OCI-LY3 (cell line): ENCODE data around the gene RALBP1.

ENCODE experiments used
- EZH2phosphoT487 ChIP-seq: fragments of 200-600 bp; shearing (Covaris generic); IDR thresholded peaks from 2 replicates; pipeline ENCODE4 v1.6.1; 2018; ENCODE audit warnings: antibody characterized with exemption, mixed run types, low read depth
- TF ChIP-seq, protein P1 (sequence below): fragments of 200-600, 300-600 bp; sonication (generic); IDR thresholded peaks from 2 replicates; pipeline ENCODE4 v1.5.1; 2014; ENCODE audit warnings: antibody characterized with exemption, low read length, low read depth

DNA sequence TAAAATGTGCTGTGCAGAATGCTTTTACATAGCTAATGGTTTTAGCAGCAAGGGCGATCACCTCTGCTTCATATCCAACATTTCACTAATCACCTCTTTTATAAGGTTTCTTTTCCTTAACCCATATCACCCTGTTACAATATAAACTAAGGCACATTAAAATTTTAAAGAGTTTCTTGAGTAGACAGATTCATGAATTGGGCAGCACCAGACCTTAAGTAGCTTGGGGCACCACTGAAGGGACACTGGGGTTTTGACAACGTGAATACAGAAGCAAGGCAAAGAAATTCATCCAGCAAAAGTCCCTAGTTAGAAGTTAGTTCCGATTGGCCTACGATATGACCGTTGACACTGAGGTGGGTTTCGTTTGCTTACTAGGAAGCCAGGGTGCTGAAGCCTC, 44.0 kb upstream of the RALBP1 start:
- TF ChIP-seq, protein P1, sequence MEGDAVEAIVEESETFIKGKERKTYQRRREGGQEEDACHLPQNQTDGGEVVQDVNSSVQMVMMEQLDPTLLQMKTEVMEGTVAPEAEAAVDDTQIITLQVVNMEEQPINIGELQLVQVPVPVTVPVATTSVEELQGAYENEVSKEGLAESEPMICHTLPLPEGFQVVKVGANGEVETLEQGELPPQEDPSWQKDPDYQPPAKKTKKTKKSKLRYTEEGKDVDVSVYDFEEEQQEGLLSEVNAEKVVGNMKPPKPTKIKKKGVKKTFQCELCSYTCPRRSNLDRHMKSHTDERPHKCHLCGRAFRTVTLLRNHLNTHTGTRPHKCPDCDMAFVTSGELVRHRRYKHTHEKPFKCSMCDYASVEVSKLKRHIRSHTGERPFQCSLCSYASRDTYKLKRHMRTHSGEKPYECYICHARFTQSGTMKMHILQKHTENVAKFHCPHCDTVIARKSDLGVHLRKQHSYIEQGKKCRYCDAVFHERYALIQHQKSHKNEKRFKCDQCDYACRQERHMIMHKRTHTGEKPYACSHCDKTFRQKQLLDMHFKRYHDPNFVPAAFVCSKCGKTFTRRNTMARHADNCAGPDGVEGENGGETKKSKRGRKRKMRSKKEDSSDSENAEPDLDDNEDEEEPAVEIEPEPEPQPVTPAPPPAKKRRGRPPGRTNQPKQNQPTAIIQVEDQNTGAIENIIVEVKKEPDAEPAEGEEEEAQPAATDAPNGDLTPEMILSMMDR: no peak
- no peak for TF ChIP-seq EZH2phosphoT487
